ENCODE results near the gene HIC2. TPM values are rescaled to one million over a fixed set of nuclear protein-coding genes. Genes with fewer than 3 reads are reported as not detected.
"Not testable (repeated sequence)": the region's sequence is repeated elsewhere in the genome, so short reads cannot be mapped to it uniquely, and the experiment has no call there.

Gene HIC2
- total RNA-seq, 1 donor from 2014 or later: 1.8 TPM

DNA sequence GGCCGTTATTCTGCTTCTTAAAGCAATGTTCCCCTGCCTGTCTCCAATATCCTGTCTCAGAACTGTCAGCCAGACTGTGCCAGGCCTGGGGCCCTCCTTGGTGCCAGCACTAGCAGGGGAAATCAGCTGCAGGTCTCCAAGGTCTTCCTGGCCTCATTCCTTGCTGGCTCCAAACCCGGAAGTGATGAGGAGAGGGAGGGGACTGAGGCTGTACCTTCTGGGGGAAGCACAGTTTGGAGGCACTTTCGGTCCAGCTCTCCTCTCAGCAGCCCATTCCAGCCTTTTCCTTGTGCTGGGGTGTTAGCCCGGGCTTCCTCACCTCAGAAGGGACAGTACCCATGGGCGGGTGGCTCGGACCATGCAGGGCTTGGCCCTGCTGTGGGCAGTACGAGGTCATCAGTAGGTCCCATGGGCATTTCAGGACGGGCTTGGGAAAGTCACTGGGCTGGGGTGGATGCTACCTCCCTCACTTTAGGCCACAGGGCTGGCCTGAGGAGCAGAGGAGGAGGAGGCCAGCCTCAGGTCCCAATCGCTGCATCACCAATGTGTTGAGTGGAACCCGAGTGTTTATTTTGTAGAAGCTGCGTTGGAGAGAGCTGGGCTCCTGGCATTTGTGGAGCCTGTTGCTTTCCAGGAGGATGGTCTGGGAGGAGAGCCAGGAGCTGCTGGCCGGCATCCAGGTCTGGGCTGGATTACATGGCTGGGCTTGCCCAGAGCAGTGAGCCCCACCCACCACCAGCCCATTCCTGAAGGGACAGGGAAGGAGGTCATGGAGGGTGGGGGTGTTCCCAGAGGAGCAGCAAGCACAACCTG lies 19.0 kb downstream of the HIC2 start:
- not testable (repeated sequence) for DNase-seq (ENCODE audit: low read depth in 2 of 2)

DNA sequence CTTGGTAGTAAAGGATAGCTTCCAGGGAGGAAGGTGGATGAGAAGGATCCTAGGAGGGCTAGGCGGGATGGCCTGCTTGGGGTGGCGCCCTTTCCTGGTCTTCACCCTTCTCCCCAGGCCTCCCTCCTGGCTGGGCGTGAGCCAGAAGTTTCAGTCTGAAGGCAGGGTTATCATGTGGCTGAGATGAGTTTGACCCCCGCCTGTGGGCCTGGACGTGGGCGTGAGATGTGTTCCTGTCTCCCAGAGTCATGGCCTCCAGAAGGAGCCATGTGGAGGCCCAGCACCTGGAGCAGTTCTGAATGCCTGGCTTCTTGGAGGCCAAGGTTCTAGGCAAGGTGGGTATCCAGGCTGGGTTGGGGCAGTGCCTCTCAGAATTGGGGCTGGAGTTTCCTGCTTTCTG lies 20.8 kb downstream of the HIC2 start:
- not testable (repeated sequence) for DNase-seq (ENCODE audit: low read depth in 2 of 2)

DNA sequence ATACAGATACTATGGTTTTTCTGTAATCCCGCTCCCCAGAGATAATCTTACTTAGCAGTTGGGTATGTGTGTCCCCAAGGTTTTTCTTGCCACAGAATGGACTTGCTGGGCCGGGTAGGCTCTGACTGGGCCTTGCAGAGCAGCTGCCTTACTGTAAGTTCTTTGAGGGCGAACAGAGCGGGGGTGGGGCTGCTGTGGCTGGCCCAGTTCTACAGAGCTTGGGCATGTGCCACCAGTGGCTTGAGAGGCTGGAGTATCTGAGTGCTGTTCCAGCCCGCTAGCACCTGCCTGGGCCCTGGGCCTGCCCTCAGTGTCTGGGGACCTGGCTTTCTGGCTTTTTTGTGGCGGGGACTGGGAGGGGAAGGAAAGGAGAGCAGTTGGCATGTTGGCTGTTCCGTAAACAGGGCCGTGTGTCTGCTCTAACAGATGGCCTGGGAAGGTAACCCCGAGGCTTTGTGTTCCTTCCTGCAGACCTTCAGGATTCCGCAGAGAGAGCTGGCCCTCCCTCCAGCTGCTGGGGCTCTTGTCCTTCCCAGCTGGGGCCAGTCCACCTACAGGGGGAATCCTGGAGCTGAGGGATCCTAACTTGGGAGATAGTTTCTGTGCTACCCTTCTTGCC lies 23.0 kb downstream of the HIC2 start:
- DNase-seq (ENCODE audit: low read depth in 2 of 2): not testable (repeated sequence)

DNA sequence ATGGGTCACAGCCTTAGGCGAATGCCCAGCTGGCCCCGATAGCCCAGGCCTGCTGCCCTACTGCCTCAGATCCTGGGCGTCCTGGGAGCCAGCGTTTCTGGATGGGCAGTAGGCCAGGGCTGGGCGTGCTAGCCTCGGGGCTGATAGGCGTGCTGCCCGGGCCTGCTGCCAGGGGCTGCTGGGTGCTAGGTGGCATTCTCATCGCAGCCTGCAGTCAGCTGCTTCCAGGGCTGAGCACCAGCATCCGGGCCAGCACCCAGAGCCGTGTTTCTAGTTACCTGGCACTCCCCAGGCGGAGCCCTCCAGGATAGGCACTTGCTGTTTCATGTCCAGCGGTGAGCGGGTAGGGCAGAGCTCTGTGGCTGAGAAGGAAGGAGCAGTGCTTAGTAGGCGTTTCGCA lies 23.5 kb downstream of the HIC2 start:
- not testable (repeated sequence) for DNase-seq (ENCODE audit: low read depth in 2 of 2)

GRCh38 chr22:21441170-21441569 lies 24.0 kb downstream of the HIC2 start:
- not testable (repeated sequence) for DNase-seq (ENCODE audit: low read depth in 2 of 2)

GRCh38 chr22:21442123-21442522 lies 25.0 kb downstream of the HIC2 start:
- not testable (repeated sequence) for DNase-seq (ENCODE audit: low read depth in 2 of 2)

DNA sequence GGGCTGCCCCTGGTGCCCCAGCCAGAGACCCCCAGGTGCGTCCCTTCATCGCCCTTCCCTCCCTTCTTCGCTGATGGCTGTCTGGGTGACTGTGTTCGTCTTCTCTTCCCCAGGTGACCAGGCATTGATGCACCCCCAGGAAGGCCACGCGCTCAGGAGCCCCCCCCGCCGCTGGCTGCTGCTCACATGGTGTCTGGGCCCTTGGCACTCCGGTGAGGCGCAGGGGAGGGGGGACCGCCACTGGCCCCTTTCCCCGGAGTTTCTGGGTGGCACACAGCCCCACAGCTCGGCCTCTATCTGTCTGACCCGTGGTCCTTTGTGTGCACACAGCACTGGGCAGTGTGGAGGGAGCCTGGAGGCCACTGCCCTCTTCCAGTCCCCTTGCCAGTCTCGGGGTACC lies 25.5 kb downstream of the HIC2 start:
- not testable (repeated sequence) for DNase-seq (ENCODE audit: low read depth in 2 of 2)

DNA sequence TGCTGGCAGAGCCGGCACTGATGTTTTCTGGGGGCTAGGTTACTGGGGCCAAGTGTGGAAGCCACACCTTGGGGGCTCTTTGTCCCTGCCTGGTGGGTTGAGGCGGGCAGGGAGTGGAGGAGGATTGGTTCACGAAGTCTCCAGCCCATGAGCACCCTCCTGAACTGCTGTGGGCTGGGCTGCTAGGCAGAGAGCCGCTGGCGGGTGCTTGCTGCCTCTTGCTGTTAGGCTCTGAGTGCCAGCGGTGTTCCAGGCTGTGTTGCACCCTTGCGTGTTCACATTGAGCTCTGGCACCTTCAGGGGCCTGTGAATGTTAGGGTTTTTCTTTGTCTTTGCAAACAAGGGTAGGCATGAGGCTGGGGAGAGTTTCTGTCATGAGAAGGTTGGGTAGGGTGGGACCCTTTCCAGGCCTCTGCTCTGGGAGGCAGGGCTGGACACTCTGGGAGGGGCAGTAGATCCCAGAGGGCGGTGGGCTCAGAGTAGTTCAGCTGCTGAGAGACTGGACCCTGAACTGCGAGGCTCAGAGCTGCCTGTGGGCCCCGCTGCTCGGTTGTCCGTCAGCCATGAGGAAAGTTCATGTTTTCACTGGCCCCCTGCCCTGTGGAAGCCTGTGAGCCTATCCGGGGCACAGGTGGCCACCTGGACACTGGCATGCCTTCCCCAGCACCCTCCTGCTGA lies 26.0 kb downstream of the HIC2 start:
- DNase-seq (ENCODE audit: low read depth in 2 of 2): no peak

DNA sequence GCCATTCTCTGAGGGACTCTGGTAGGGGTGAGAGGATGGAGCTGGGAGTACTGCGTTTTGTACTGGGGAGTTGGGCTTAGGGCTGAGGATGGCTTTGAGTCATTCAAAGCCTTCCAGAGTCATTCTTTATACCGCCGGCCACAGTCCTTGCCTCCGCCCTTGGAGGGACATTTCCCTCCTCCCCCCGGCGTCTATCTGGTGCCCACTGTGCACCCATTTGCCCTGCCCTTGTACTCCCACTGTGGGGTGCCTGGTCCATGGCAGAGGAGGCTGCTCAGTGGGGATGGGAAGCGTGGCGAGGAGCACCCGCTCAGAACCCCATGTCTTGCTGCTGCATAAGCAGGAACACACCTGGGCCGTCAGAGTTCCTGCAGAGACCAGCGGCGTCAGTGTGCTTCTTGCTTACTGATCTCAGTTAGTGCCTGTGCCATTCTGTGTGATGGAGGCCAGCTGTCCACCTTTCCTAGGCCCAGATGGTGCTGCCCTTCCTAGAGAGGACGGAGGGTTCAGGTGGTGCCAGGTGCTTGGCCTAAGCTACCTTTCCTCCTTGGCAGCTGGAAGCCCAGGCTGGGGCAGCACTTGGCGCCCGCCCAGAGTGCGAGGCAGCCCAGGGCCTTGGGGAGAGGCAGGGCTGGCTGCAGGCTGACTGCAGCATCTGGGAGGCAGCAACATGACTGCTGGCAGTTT lies 26.7 kb downstream of the HIC2 start:
- DNase-seq (ENCODE audit: low read depth in 2 of 2): no peak

GRCh38 chr22:21444701-21445436 lies 27.7 kb downstream of the HIC2 start:
- DNase-seq (ENCODE audit: low read depth in 2 of 2): no peak

DNA sequence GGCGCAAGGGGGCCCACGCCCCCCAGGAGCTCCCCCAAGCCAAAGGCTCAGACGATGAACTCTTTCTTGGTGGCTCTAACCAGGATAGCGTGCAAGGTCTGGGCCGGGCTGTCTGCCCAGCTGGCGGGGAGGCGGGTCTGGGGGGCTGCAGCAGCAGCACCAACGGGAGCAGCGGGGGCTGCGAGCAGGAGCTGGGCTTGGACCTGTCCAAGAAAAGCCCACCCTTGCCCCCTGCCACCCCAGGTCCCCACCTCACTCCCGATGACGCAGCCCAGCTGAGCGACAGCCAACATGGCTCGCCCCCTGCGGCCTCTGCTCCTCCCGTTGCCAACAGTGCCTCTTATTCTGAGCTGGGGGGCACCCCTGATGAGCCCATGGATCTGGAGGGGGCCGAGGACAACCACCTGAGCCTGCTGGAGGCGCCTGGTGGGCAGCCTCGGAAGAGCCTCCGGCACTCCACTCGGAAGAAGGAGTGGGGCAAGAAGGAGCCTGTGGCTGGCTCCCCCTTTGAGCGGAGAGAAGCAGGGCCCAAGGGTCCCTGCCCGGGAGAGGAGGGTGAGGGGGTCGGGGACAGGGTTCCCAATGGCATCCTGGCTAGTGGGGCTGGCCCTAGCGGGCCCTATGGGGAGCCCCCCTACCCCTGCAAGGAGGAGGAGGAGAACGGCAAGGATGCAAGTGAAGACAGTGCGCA lies 28.4 kb downstream of the HIC2 start:
- no peak for DNase-seq (ENCODE audit: low read depth in 2 of 2)

GRCh38 chr22:21446128-21446826 lies 29.1 kb downstream of the HIC2 start:
- DNase-seq (ENCODE audit: low read depth in 2 of 2): no peak

GRCh38 chr22:21446827-21447690 lies 29.9 kb downstream of the HIC2 start:
- no peak for DNase-seq (ENCODE audit: low read depth in 2 of 2)

GRCh38 chr22:21447694-21448402 lies 30.7 kb downstream of the HIC2 start:
- DNase-seq (ENCODE audit: low read depth in 2 of 2): no peak

- no peak for DNase-seq (ENCODE audit: low read depth in 2 of 2)
Observed at GRCh38 chr22:21448627-21449416, 31.7 kb downstream of the HIC2 start.

DNA sequence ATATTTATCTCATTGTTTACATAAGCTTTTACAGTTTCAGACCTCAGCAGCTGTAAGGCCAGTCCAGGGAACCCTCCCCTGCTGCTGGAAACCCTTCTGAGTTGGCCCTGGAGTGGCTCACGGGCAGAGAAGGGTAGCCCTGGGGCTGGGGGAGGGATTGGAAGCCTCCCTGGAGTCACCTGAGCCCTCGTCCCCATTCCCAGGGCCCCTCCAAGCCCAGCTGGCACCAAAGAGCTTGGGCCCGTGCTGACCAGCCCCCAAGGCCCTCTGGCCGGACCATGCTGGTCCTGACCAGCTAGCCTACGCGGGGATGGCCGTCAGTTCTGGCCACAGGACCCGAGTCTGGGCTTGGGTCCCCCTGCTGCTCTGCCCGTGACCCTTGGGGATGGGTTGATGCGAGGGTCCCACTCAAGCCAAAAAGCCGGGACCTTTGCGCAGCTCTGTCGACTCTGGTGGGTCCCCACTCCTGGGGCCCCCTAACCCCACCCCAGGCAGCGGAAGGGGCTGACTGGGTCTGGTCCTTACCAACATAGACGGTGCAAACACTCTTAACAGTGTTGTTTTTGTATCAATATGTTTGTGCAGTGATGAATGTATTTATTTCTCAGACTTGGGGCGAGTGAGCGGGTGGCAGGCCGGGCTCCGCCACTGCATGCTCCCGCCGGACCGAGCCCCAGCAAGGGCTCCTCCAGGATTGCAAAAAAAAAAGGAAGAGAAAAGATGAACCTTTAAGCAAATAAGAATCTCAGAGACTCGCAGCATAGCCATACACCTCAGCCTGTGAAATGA lies 32.6 kb downstream of the HIC2 start:
- no peak for DNase-seq (ENCODE audit: low read depth in 2 of 2)
